Hematopoietic multipotent progenitor cell treated with erythropoietin and hydrocortisone succinate and interleukin-3 and kit ligand, for 8 days (in vitro differentiated cells): Measurements from ENCODE around the gene AJAP1.

Experiments
- DNase-seq: peaks from one replicate; pipeline ENCODE4 v3.0.0-alpha.2; 2015

The AJAP1 gene

DNA sequence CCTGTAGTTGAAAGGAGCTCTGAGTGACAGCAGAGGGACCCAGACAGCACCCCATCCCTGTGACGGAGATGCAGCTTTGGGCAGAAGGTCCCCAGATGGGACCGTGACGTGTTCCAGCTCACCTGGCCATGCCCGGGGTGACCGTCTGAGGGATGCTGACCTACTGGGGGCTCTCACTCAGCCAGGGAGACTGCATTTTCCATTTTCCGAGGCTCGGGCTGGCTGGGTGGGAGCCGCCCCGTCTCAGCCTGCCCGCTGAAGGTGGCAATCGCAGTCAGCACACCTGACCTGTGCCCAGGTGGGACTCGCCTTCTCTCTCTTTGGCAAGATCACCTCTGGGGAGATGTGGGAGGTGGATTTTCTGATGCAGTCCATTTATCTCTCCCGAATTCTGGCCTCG, 127.2 kb downstream of the AJAP1 start:
- DNase-seq, result no peak

DNA sequence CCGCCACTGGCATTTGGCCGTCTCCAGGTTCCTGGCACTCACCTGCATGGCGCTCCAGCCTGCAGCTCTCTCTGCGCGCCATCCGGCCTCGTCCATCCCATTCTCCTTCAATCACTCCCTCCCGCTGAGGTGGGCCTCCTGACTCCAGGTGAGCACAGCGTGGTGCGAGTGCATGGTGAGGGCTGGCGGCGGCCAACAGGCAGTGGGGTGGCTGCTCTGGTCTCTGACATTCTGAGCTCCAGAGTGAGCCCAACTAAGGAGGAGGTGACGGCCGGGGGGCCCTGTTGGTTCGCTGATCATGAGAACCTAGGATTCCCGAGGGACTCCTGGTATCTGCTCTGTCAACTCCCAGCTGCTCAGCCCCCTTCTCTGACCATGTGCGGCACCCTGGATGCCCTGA, 130.4 kb downstream of the AJAP1 start:
- DNase-seq, result no peak

DNA sequence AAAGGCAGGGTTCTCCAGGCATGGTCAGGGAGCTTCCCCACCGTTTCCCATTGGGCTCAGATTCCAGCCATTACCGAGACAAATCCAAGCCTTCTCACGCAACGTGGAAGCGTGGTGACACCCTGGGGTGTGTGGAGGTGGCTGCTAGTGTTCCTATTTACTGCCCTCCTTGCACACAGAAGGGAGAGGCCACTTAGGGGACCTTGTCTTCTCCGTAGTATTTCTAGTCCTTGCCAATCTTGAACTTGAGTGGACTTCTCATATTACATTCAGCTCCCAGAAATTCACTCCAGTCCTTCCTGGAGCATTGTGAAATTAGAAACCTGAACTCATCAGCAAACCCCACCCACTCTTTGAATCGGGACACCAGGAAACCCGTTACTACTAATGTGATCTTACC, 131.6 kb downstream of the AJAP1 start:
- DNase-seq, result no peak

DNA sequence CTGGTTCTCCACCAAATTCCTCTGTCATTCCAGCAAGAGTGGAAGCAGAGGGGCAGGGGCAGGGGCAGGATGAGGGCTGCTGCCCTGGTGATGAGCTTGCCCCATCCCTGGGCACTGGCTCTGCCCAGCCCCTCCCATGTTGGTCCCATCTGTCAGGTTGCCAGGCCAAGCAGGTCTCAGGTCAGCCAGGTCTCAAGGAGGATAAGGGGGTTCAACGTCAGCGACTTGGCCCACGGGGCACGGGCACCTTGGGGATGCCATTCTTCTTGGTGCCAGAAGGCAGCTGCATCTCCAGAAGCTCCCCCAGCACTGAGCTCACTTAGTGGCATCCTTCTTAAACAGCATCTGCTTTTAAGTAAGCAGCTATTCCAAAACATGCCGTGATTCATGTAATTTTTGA, 133.1 kb downstream of the AJAP1 start:
- no peak for DNase-seq

DNA sequence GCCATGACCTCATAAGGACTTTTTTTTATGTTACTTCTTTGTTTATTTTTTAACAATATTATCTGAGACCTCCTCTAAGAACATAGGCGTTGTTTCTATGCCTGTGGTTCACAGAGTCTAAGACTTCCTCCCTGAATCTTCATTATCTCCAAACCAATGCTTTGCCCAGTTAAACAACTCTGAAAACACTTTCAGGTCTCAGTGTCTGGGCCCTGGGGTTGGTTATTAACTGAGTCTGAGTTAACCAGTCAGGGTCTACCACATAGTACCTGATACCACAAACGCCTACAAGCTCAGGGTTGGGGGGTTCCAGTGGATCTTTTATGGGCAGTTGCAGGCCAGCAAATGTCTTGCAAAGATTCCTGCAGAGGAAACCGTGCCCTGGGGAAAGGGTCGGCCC, 138.2 kb downstream of the AJAP1 start:
- DNase-seq, result no peak

DNA sequence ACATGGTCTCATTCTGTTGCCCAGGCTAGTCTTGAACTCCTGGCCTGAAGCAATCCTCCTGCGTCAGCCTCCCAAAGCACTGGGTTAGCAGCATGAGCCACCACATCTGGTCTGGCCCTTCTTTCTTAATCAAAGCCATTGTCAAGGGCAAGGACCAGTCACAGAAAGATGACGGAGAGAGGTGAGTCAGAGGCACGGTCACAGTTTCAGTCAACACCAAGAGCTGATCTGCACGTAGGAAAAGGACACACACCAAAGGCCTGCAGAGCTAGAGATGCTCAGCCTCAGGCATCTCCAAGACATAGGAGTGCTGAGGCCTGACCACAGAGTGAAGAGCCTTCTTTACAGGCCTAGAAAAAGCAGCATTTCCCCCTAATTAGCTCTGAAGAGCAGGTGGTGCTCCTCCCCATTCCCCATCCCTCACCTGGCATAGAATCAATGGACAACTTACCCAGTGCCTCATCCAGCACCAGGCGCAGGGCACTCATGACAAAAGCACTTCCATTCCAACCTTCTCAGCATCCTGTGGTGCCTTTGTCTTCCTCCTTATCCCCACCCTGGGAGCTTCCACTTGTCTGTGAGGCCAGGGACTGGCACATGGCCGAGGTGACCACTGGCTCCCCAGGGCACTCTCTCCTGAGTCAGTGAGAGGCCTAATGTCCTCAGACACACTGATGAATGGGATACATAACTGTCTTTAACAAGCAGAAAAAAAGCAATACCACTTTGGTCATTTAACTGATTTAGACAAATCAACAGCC, 139.8 kb downstream of the AJAP1 start:
- no peak for DNase-seq

DNA sequence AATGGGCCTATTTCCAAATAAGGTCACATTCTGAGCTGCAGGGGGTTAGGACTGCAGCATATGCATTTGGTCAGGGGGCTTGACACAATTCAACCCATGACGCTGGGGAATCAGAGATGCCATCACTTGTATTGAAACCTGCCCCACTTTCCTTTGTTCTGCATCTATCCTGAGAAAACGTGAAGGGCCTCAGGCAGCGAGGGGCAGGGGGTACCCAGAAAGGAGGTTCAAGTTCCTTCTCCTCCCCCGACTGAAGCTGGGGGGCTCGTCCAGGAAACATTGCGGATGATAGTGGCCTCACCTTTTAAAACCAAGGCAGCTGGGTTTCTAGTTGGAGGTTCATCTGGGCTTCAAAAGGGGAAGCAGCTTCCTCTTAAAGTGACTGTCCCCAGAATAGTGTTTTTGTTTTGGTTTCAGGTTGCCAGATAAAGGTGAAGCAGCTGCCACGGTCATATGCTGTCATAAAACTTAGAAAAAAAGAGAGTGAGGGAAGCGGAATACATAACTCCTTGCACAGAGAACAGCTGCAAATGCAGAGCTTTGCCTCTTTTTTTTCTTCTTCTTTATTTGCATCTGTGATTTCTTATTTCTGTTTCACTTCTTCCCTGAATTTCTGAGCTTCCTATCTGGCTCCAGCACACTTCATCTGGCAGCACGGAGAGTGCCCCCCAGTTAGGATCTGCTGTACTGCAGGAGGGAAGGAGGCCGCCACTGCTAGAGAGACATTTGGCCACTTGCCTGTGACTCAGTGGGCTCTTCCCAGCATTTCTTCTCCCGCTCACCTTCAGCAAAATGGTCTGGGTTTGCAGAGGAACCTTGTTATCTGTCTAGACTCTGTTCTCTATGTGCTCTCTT, 142.0 kb downstream of the AJAP1 start:
- no peak for DNase-seq

DNA sequence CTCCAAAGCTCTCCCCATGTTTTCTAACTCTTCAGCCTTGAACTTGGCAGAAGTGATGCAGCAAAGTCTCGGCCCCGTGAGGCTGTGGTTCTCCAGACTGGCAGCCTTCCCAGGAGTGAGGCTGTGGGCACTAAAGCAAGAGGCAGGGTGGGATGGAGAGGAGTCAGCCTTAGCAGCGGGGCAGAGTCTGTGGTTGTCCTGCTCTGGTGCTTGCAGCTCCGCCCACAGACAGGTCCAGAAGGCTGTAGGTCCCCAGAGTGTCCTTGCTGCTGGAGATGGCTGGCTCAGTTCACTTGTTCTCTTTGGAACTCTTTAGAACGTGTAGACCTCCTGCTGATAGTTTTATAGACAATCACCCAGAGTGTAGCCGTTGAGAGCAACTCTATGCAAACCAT, 142.6 kb downstream of the AJAP1 start:
- no peak for DNase-seq

DNA sequence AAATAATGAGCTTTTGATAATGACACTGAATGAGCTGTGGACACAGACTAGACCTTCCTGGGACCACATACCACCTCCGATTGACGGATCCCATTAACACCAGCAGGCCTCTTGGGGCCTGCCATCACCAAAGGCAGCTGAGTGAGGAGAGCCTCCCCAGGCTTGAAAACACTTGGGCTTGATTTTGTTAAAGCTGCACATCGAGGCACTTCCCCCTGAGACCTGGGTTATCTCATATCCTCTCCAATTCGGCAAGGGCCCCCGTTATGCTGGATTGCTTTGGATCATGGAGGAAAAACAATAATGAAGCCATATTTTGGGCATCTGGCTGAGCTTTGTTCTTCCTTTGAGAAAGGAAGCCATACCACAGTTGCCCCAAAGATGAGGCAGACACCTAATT, 143.0 kb downstream of the AJAP1 start:
- no peak for DNase-seq

DNA sequence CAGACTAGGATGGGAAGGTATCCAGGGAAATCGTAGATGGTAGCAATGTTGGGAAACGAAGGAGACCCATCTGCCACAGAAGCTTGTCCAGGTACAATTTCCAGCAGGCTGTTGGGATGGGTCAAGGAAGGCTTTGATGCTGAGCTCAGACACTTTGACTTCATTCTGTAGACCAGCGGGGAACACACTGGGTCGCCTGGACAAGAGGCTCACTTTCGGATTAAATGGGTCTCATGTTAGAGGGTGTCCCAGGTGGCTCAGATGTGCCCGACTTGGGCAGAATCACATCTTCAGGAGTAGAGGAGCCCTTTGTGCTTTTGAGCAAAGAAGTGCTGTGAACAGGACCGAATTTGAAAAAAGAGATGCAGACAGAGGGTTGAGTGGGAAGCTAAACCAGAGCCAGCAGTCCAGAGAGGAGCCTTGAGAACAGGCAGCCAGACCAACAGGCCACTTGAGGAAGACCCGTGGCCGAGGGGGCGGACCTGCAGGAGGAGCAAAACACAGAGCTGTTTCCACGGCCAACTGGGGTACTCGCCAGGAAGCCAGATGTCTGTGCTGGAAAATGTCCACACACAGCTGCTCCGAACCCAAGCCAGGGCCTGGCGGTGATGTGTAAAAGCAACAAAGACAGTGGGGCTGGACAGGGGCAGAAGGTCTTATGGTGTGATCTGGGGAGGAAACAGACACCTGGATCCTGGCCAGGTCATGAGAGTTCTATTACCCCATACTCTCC, 146.9 kb downstream of the AJAP1 start:
- no peak for DNase-seq

DNA sequence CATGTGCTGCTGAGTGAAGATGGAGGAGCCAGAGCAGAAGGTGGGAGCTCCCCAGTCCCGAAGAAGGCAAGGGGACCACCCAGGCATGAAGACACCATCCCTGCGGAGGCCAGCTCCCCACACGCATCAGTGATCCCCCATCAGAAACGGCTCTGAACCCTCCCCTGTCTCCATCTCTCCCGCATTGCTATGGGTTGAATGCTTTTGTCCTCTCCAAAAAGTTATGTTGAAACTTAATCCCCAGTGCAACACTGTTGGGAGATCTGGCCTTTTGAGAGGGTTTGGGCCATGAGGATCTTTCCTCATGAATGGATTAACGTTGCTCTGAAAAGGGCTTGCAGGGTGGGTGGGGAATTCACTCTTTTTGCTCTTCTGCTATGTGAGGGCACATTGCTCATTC, 147.6 kb downstream of the AJAP1 start:
- no peak for DNase-seq

DNA sequence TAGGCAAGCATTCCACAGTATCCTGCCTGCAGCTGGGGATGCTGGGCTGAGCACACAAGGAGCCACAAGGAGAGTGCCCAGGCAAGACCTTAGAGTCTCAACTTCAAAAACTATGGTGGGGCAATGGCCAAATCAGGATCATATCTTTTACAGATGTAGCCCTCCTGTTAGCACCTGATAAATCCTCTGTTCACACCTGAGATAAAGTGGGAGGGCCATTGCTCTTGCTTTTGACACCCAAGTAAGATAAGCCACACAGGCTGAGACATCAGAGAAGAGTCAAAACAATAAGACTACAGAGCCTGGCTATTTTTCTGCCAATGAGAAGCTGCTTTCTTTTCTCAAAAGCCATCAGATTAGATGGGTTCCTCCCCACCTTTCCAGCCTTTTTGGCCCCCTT, 148.9 kb downstream of the AJAP1 start:
- DNase-seq, result no peak

DNA sequence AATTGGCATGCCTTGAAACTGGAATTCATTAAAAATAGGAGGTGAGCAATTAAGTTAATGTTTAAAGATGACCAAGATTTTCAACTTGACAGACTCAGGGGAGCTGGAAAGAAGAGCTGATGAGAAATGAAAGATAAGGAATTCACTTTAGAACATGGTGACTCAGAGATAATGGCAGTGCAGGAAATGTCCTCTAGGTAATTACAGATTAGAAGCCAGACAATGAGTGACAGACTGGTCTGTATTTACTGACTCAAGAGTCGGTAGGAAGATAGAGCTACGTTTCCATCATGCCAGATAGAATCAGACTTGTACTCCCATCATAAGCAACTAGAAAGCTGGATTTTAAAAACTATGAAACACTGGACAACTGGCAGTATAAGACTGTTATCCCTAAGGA, 151.6 kb downstream of the AJAP1 start:
- DNase-seq, result no peak

DNA sequence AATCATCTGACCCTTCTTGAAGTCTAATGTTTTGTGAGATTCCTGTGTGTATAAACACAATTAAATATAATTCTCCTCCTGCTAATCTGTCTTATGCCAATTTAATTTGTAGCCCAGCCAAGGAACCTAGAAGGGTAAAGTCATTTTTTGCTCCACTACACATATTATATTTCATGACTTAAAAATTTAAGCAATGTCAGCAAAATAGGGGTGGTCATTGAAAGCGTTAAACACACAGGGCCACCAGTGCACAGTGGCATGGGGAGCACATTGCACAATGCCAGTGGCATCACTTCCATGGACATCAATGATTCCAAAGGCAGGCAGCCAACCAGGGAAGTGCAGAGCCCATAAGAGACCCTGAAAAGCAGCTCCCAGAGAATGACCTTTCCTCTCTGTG, 166.1 kb downstream of the AJAP1 start:
- DNase-seq, result no peak

DNA sequence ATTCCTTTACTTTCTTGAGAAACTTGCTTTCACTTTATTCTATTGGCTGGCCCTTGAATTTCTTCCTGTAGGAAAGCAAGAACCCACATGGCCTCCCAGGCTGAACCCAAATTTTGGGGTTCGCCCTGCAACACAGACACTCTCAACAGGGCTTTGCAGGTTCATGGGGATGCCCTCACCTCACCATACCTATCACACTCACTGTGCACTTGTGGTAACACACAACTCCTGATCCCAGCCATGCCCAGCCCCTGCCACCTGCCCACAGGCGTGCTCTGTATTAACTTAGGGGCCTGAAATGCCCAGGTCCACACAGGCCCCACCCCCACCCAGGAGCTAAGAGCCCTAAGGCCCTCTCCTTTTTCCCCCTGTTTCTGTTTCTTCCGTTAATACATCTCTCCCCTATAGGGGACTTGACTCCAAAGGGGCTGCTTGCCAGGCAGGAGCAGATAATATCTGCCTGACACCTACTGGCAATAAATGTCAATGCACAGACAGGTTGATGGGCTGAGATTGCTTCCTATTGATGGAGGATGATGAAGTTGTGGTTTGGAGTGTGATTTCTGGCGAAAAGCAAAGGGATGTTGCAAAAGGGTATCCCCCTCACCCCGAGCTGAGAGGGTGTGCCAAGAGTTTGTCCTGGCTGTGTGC, 171.5 kb downstream of the AJAP1 start:
- DNase-seq, result no peak

DNA sequence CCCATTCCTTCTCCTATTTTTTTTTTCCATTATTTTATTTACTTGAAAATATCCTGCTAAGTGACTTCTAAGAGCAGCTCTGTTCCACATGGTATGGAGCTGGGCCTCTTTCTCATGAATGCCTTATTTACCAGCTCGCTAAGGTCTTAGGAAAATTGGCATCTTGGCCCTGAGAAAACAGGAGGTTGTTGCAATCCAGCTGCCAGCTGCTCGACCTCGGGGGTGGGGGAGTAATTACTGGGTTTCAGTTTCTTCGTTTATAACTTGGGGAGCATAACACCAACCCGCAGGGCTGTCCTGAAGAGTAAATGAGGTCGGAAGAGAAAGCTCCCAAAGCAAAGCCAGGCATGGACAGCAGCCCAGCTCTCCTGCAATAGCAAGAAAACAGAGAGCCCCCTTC, 176.3 kb downstream of the AJAP1 start:
- DNase-seq, result no peak

DNA sequence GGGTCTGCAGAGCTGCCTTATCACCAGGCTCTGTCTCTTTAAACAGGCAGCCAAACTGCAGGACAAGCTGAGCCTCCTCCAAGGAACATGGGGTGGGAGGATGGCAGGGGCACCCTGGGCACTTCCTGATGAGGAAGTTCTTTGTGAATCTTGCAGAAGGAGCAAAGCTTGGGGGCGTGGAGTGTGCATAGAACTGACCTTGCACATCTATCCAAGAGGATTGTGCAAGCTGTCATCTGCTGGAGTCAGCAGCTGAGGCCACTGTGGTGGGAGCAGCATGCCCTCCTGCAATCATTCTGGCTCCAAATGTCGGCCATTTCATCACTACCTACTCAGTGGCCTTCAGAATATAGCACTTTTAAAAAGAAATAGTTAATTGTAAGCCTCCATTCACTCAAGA, 182.2 kb downstream of the AJAP1 start:
- DNase-seq, result no peak

DNA sequence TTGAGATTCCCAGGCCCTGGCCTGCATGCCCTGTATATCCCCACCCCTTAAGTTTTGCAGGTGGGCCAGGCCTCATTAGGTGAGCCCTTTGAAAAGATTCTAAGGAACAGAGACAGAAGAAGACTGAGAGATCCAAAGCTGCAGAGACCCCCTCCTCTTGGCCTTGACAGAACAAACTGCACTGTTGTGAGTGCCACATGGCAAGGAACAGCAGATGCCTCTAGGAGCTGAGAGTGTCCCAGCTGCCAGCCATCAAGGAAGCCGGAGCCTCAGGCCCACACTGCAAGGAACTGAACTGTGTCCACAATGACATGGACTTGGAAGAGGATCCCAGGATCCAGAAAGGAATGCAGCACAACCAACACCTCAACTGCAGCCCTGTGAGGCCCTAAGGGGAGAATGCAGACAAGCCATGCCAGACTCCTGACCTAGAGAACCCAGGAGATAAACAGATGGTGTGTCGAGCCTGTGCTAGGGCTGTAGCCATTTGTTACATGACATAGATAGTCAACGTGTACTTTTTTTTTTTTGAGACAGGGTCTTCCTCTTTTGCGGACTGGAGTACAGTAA, 182.7 kb downstream of the AJAP1 start:
- no peak for DNase-seq

DNA sequence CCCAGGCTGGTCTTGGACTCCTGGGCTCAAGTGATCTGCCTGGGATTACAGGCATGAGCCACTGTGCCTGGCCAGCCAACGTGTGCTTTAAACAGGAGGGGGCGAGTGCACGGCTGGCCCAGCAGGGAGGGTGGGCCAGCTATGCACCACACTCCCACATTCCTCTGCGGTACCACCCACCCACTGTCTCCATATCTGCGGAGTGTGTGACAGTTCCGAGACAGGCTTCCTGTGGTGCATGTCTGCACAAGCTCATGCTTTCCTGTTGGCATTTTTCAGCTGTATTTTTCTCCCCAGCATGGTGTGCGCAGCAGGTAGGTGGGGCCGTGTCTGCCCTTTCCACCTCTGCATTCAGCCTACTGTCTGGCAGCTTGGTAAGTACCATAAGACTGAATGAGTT, 183.3 kb downstream of the AJAP1 start:
- no peak for DNase-seq

DNA sequence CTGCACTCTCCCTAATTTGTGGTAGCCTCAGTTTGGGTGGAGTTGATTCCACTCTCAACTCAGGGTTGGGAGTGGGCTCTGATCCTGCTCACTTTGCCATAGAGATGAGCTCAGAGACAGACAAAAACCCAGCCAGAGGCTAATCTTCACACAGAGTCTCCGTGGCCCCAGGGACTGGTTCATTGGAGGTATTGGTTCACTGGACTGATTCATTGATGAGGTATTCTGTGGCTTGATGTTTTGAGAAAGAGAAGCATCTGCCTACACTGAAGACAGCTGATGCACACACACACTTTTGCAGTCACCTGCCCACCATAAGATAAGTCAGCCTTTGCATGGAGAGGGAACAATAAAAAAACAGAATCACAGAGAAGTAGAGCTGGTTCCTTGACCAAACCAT, 183.8 kb downstream of the AJAP1 start:
- DNase-seq, result no peak
